Measurements from ENCODE around the gene POPDC2. TPM values are rescaled to one million over a fixed set of nuclear protein-coding genes. Genes with fewer than 3 reads are reported as not detected.

The POPDC2 gene
- total RNA-seq, 1 experiment from 2014 or later = 0.37 TPM

DNA sequence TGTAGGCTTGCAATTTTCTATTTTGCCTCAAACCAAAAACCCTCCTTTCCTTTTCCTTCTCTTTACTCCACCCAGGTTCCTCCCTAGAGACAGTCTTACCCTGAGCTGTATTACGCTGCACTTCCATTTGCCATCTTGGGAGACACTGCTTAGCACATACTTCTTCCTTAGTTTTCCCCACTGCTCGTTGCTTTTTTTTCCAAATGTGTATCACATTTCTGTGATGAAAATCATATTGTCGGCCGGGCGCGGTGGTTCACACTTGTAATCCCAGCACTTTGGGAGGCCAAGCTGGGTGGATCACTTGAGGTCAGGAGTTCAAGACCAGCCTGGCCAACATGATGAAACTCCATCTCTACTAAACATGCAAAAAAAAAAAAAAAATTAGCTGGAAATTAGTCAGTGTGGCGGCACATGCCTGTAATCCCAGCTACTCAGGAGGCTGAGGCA lies 29.5 kb downstream of the POPDC2 start:
- Histone ChIP-seq H4K20me1 (ENCODE audit: control insufficient read depth, insufficient read depth, insufficient read length) (no peaks in the 10 kb centered on the region), H4K8ac (replicated peaks; ENCODE audit: insufficient read length, low read depth, low read length) (no peak overlapping the region), H3K79me2 (ENCODE audit: insufficient read depth, low read length) (no peaks in the 10 kb centered on the region), H2AFZ (ENCODE audit: low read length) (no peak overlapping the region), H4K91ac (ENCODE audit: insufficient read length, low read depth, low read length) (no peak overlapping the region), H2BK15ac (ENCODE audit: low read depth, low read length) (no peak overlapping the region), H2BK5ac (ENCODE audit: insufficient read length, low read length) (no peak overlapping the region), H3K4me2 (ENCODE audit: insufficient read depth, insufficient read length, low read length) (no peak overlapping the region), H3K14ac (ENCODE audit: insufficient read depth, low read length) (no peak overlapping the region), H2AK5ac (ENCODE audit: insufficient read length, low read length) (no peak overlapping the region), H3K4ac (ENCODE audit: low read depth, low read length) (no peak overlapping the region), H3K23ac (ENCODE audit: insufficient read length, low read depth, low read length) (no peak overlapping the region), H3K23me2 (ENCODE audit: insufficient read length, low read depth, low read length, poor library complexity, severe bottlenecking) (no peaks in the 10 kb centered on the region), H3K9ac (ENCODE audit: extremely low read depth, insufficient read length, low read length) (no peak overlapping the region), H3K9me3 (ENCODE audit: control insufficient read depth, low read depth, low read length) (no peaks in the 10 kb centered on the region), H3K27ac (ENCODE audit: insufficient read length, low read depth, low read length) (no peak overlapping the region), H2BK120ac (ENCODE audit: low read depth, low read length, poor library complexity, severe bottlenecking) (no peak overlapping the region), H4K5ac (ENCODE audit: insufficient read length, low read depth, low read length) (no peak overlapping the region), H3K56ac (ENCODE audit: insufficient read length, low read depth, low read length) (no peak overlapping the region), H3T11ph (ENCODE audit: low read length) (no peak overlapping the region), H3K4me1 (ENCODE audit: insufficient read depth, low read length) (no peaks in the 10 kb centered on the region), H3K27me3 (ENCODE audit: insufficient read depth, low read length) (no peaks in the 10 kb centered on the region), H2BK12ac (ENCODE audit: insufficient read length, low read depth, low read length) (no peak overlapping the region), H2BK20ac (ENCODE audit: low read depth, low read length, poor library complexity, severe bottlenecking) (no peak overlapping the region), H3K79me1 (ENCODE audit: insufficient read depth, low read depth, low read length, poor library complexity, severe bottlenecking) (no peaks in the 10 kb centered on the region), H3K18ac (ENCODE audit: insufficient read length, low read depth, low read length) (no peak overlapping the region)
- DNase-seq = no peak
- H3K36me3 Mint-ChIP-seq (ENCODE audit: insufficient read depth in 1 of 3, low read depth in 3 of 3) = no peaks in the 10 kb centered on the region
- no peak overlapping the region for H3K4me3 Mint-ChIP-seq
- H3K27ac Mint-ChIP-seq = no peak overlapping the region; a peak in 1 of 7 replicates
- no peaks in the 10 kb centered on the region for H3K9me3 Mint-ChIP-seq
- no CpG with 5 or more reads among the region's 7 CpGs for WGBS (ENCODE audit: extremely low coverage, insufficient read length, low lambda C conversion rate)
- H3K4me1 Mint-ChIP-seq = peaks cover 15 to 19% of the 10 kb centered on the region in 2 experiments
- H3K27me3 Mint-ChIP-seq (ENCODE audit: low read depth) = peaks cover 2% of the 10 kb centered on the region
- TF ChIP-seq, protein P1, sequence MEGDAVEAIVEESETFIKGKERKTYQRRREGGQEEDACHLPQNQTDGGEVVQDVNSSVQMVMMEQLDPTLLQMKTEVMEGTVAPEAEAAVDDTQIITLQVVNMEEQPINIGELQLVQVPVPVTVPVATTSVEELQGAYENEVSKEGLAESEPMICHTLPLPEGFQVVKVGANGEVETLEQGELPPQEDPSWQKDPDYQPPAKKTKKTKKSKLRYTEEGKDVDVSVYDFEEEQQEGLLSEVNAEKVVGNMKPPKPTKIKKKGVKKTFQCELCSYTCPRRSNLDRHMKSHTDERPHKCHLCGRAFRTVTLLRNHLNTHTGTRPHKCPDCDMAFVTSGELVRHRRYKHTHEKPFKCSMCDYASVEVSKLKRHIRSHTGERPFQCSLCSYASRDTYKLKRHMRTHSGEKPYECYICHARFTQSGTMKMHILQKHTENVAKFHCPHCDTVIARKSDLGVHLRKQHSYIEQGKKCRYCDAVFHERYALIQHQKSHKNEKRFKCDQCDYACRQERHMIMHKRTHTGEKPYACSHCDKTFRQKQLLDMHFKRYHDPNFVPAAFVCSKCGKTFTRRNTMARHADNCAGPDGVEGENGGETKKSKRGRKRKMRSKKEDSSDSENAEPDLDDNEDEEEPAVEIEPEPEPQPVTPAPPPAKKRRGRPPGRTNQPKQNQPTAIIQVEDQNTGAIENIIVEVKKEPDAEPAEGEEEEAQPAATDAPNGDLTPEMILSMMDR (conservative IDR thresholded peaks at IDR 0.05) = no peak
